HepG2 (cell line): ENCODE data around the gene HKDC1. TPM values are rescaled to one million over a fixed set of nuclear protein-coding genes. Genes with fewer than 3 reads are reported as not detected.

ENCODE experiments used
- BCL3 ChIP-seq: sonication (generic); formaldehyde crosslinking; IDR thresholded peaks from 2 replicates; pipeline ENCODE4 v1.5.1; 2020; ENCODE audit warnings: mild to moderate bottlenecking, missing genetic modification reagents, moderate library complexity
- ETV6 ChIP-seq: sonication (generic); formaldehyde crosslinking; conservative IDR thresholded peaks from 2 replicates; pipeline ENCODE4 v1.4.0; 2020; ENCODE audit warnings: missing genetic modification reagents
- EZH2 ChIP-seq: conservative IDR thresholded peaks from 2 replicates; pipeline ENCODE4 v1.6.1; 2012; ENCODE audit warnings: mild to moderate bottlenecking, low read depth, low read length, moderate library complexity
- KDM5A ChIP-seq: fragments of 200-600 bp; sonication (generic); IDR thresholded peaks from 2 replicates; pipeline ENCODE4 v1.7.0; 2018; ENCODE audit warnings: antibody characterized with exemption, mild to moderate bottlenecking, low read length, borderline replicate concordance
- KLF6 ChIP-seq: IDR thresholded peaks from 2 replicates; pipeline ENCODE4 v1.8.0; 2016; ENCODE audit warnings: missing biosample characterization, missing genetic modification reagents
- KMT2B ChIP-seq: IDR thresholded peaks from 2 replicates; pipeline ENCODE4 v1.6.1; 2016; ENCODE audit warnings: missing genetic modification reagents, missing compliant biosample characterization
- MAF1 ChIP-seq: sonication (generic); formaldehyde crosslinking; IDR thresholded peaks from 2 replicates; pipeline ENCODE4 v1.5.0; 2020; ENCODE audit warnings: missing genetic modification reagents, borderline replicate concordance
- MTF2 ChIP-seq: sonication (generic); formaldehyde crosslinking; IDR thresholded peaks from 2 replicates; pipeline ENCODE4 v1.5.0; 2020; ENCODE audit warnings: missing genetic modification reagents, borderline replicate concordance
- PLSCR1 ChIP-seq: sonication (generic); formaldehyde crosslinking; IDR thresholded peaks from 2 replicates; pipeline ENCODE4 v1.5.0; 2020; ENCODE audit warnings: missing genetic modification reagents, mild to moderate bottlenecking, borderline replicate concordance
- SIN3B ChIP-seq: fragments of 150-350 bp; IDR thresholded peaks from 2 replicates; pipeline ENCODE4 v1.6.1; 2014; ENCODE audit warnings: low read length
- TBP ChIP-seq: sonication (generic); formaldehyde crosslinking; IDR thresholded peaks from 2 replicates; pipeline ENCODE4 v1.5.0; 2020; ENCODE audit warnings: missing genetic modification reagents
- TBX2 ChIP-seq: sonication (generic); formaldehyde crosslinking; IDR thresholded peaks from 2 replicates; pipeline ENCODE4 v1.5.0; 2020; ENCODE audit warnings: missing genetic modification reagents, mild to moderate bottlenecking, borderline replicate concordance
- XRCC5 ChIP-seq: fragments of 200-400 bp; formaldehyde crosslinking; optimal IDR thresholded peaks from 2 replicates; pipeline ENCODE3; 2017; ENCODE audit warnings: mild to moderate bottlenecking, low read length
- ZBTB20 ChIP-seq: sonication (generic); formaldehyde crosslinking; IDR thresholded peaks from 2 replicates; pipeline ENCODE4 v1.8.1; 2023; ENCODE audit warnings: missing genetic modification reagents, low read depth, mild to moderate bottlenecking, borderline replicate concordance
- ZBTB43 ChIP-seq: sonication (generic); formaldehyde crosslinking; conservative IDR thresholded peaks from 2 replicates; pipeline ENCODE4 v1.4.0; 2020; ENCODE audit warnings: missing genetic modification reagents
- ZGPAT ChIP-seq: IDR thresholded peaks from 2 replicates; pipeline ENCODE4 v1.6.1; 2016; ENCODE audit warnings: mild to moderate bottlenecking
- ZMYM2 ChIP-seq: sonication (generic); formaldehyde crosslinking; IDR thresholded peaks from 2 replicates; pipeline ENCODE4 v1.8.0; 2022; ENCODE audit warnings: mild to moderate bottlenecking, missing genetic modification reagents
- ZNF12 ChIP-seq: sonication (generic); formaldehyde crosslinking; IDR thresholded peaks from 2 replicates; pipeline ENCODE4 v1.5.0; 2020; ENCODE audit warnings: missing genetic modification reagents
- ZNF580 ChIP-seq: IDR thresholded peaks from 2 replicates; pipeline ENCODE4 v1.6.1; 2016; ENCODE audit warnings: low read depth, borderline replicate concordance
- ZNF646 ChIP-seq: sonication (generic); formaldehyde crosslinking; IDR thresholded peaks from 2 replicates; pipeline ENCODE4 v1.9.0; 2021; ENCODE audit warnings: mild to moderate bottlenecking, missing genetic modification reagents
- polyA plus RNA-seq, 8 experiments: library from polyadenylated mRNA; depleted of rRNA in 3 of 8; stranded (reverse) in 7 of 8; unstranded in 1 of 8; fragments of >200 nt; fragmentation: Illumina TruSeq in 4 of 8; extraction: Trizol in 4 of 8; gene quantifications; 2 replicates each; pipeline versions ENCODE4 v1.2.1 to v1.2.3, GENCODE V29; 2011 to 2016; ENCODE audit warnings: low read depth in 4 of 8, missing spikeins in 1 of 8, mixed read lengths in 1 of 8; ENCODE audit not compliant: insufficient read depth in 1 of 8
- total RNA-seq, 5 experiments: library from RNA; depleted of rRNA; stranded (reverse); fragments of >200 nt; fragmentation: Illumina TruSeq; extraction: Trizol; gene quantifications; 2 replicates each; pipeline ENCODE4 v1.2.3, GENCODE V29; 2016; ENCODE audit warnings: low read depth in 1 of 5

HKDC1 gene
- total and polyA plus RNA-seq, 2 of the 13 experiments (the other 11 are each of a cell fraction or from before 2014, with no cell fraction given) = 8.1 to 12.4 TPM

GRCh38 chr10:69220041-69220451 is at the start of gene HKDC1 (continued):
- TF ChIP-seq BCL3 = no peak
- TF ChIP-seq XRCC5 = no peak
- no peak for TF ChIP-seq KMT2B (CRISPR knock-in tag)
- no peak for TF ChIP-seq PLSCR1
- 0 out of 2 replicates have a peak, but pooled peaks have one; percentile 36 for TF ChIP-seq TBX2 (CRISPR knock-in tag)
- no peak for TF ChIP-seq ZBTB20
- TF ChIP-seq ZNF646 = no peak
- TF ChIP-seq SIN3B = no peak
- TF ChIP-seq EZH2 = no peak
- TF ChIP-seq KLF6 (CRISPR knock-in tag) = no peak
- no peak for TF ChIP-seq ZMYM2 (CRISPR knock-in tag)
- no peak for TF ChIP-seq KDM5A
- TF ChIP-seq MTF2 (CRISPR knock-in tag) = no peak
- TF ChIP-seq MAF1 (CRISPR knock-in tag) = no peak
- no peak for TF ChIP-seq TBP
- no peak for TF ChIP-seq ZBTB43 (CRISPR knock-in tag)
- 0 out of 2 replicates have a peak, but pooled peaks have one; percentile 12 for TF ChIP-seq ZGPAT
- TF ChIP-seq ZNF580 = no peak
- no peak for TF ChIP-seq ETV6
- no peak for TF ChIP-seq ZNF12 (CRISPR knock-in tag)
